Astrocyte of the cerebellum (primary cell): ENCODE data around the gene SIX6.

Experiments used
- DNase-seq: peaks from one replicate; pipeline ENCODE4 v3.0.0-alpha.2; 2011; ENCODE audit warnings: low read depth
- H3K4me3 ChIP-seq: 2 replicates; pipeline ENCODE4 v1.5.1; 2011; ENCODE audit warnings: mild to moderate bottlenecking, low read depth, low read length, moderate library complexity
- in situ Hi-C: cut with HindIII; loops from 2 replicates; pipeline ENCODE4 v1.10.0; 2017; ENCODE audit warnings: low sequenced_read_pairs
- TF ChIP-seq, protein P1 (sequence below): IDR thresholded peaks from 2 replicates; pipeline ENCODE4 v1.5.1; 2012; ENCODE audit warnings: low read length, low read depth, moderate library complexity, mild to moderate bottlenecking; ENCODE audit errors: missing control alignments

Gene SIX6

DNA sequence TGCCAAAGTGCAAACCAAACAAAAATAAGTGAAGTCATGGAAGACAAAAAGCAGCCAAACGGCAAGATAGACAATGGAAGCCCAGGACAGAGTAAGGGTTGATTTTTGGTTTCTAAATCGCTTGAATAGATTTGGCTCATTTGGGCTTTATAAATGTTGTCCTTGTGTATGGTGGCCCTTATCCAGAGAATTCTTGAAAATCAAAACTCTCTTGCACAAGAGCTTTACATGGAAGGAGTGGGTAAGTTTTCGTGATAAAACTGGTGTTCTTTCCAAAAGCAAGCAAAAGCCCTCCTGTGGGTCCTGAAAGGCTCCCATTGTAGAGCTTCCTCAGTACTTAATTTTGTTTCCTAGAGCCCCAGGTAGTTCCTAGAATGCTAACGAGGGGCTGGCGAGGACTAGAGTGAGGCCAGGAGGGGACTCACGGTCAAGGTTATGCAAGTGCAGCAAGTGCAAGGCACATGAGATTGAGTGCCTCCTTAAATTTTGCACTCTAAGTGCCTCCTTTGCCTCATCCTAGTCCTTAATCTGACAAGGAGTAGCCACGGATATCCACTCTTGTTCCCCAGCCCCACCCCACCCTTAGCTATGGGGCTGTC is 4.1 kb downstream of the SIX6 start:
- no peak for DNase-seq
- in situ Hi-C loops, result no loop called here
- no peak overlapping the region for H3K4me3 ChIP-seq
- TF ChIP-seq, protein P1, sequence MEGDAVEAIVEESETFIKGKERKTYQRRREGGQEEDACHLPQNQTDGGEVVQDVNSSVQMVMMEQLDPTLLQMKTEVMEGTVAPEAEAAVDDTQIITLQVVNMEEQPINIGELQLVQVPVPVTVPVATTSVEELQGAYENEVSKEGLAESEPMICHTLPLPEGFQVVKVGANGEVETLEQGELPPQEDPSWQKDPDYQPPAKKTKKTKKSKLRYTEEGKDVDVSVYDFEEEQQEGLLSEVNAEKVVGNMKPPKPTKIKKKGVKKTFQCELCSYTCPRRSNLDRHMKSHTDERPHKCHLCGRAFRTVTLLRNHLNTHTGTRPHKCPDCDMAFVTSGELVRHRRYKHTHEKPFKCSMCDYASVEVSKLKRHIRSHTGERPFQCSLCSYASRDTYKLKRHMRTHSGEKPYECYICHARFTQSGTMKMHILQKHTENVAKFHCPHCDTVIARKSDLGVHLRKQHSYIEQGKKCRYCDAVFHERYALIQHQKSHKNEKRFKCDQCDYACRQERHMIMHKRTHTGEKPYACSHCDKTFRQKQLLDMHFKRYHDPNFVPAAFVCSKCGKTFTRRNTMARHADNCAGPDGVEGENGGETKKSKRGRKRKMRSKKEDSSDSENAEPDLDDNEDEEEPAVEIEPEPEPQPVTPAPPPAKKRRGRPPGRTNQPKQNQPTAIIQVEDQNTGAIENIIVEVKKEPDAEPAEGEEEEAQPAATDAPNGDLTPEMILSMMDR, result no peak

DNA sequence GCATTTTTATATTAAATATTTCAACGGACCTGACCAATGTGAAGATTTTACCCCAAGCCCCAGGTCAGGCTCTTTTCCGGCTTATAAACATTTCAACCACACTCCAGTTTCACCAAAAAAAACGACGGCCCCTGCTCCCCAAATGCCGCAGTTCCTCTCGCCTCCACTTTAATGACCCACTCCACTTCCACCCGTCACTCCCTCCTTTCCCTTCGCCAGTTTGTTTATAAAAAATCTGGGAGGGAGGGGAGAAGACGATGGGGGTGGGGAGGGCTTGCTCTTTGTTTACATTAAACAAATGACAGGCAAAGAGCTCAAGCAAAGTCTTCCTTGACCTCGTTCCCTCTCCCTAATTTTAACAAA is 5.4 kb downstream of the SIX6 start:
- DNase-seq, result no peak
- TF ChIP-seq, protein P1, result no peak
- in situ Hi-C loops, result no loop called here
- peak overlapping the region; percentile 30 for H3K4me3 ChIP-seq

DNA sequence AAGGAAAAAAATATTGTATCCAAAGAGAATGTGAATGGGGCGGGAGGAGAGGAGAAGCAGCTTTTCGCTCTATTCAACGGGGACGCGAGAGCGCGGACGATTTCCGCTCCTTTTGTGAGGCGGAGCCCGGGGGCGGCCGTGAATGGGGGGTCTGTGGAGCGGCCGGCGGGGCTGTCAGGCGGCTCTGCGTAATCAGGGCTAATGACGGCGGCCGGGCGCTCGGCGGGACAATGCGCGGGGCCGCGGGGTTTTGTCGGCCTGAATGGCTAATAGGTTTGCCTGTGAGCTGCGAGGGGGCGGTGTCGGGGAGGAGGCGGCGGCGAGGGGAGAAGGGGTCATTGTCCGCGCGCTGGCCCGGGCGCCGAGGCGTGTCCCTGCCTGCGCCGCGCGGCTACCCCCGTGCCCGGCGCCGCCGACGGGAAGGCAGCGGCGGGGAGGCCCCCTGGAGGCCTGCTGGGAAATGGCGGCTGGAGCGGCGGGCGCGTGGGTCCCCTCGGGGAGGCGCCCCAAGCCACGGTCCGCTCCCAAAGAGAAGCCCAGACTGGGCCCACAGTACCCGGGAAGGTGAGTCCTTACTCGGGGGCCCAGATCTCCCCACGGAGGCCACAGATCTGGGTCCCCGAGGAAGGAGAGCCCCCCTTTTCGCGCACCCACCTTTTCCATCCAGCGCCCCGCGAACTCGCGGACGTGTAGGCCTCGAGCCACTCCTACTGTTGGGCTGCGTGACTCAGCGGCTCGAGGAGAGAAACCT is 6.0 kb downstream of the SIX6 start:
- H3K4me3 ChIP-seq, result peak overlapping the region; percentile 30
- no peak for DNase-seq
- in situ Hi-C loops, result no loop called here
- TF ChIP-seq, protein P1, result peak; percentile 28

DNA sequence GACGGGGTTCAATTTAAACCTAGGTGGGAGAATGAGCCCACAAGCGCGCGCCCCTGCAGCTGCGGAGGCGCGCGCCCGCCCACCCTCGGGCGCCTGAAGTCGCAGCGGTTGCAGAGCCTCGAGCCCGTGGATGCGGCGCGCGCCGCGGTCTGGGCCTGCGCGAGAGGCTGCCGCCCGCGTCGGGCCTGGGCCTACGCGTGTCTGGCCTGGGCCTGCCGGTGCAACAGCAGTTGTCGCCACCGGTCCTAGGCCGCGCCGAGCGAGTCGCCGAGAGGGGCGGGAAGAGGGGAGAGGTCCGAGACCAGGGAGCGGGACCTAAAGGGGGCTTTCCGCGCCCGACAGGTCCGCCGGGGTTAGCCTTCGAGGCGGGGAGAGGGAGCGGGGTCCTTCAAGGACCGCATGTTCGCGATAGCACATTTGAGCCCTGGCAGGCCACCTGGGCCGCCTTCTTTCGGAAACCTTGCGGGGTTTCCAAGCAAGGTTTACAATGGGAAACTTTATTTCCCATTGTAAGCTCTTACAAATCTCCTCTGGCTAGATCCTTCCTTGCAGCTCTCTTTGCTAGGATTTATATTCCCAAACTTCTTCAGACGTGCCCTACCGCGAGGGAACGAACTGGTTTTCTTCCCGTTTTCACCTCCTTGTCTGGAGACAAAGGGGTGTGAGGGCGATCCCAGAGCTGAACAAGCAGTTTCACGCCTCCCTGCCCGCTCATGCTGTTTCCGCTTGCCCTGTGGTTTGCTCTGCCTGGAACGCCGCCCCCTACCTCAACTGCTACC is 6.8 kb downstream of the SIX6 start:
- in situ Hi-C loops, result no loop called here
- TF ChIP-seq, protein P1, result no peak
- no peak for DNase-seq
- no peak overlapping the region for H3K4me3 ChIP-seq

DNA sequence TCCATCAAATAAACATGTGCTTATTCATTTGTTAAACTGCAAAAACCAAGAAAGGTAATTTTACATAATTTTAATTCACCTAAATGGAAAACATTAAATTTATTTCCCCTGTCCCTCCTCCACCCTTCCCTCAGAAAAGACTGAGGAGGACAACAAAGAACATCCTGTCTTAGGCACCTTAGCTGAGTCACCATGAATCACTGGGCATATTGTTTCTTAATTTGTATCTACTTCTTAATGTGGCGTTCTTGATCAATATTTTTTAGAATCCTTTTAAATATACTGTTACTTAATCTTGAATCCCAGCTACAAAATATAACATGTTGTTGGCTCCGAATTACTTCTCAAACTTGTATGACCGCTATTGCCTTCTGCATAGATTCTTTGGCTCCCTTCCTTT is 23.5 kb downstream of the SIX6 start:
- DNase-seq, result no peak
- no peak overlapping the region for H3K4me3 ChIP-seq
- in situ Hi-C loops, result no loop called here
- TF ChIP-seq, protein P1, result no peak

DNA sequence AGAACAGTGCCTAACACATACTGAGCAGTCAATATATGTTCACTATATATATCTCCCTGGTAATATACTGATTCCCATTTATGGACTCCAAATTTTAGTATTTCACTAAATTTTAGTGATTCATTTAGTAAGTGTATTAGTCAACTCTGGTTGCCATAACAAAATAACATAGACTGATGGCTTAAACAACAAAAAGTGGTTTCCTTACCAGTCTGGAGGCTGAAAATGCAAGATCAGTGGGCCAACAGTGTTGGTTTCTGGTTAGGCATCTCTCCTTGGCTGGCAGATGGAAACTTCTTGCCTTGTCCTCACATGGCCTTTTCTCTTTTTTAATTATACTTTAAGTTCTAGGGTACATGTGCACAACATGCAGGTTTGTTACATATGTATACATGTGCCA is 28.7 kb downstream of the SIX6 start:
- in situ Hi-C loops, result no loop called here
- no peak overlapping the region for H3K4me3 ChIP-seq
- TF ChIP-seq, protein P1, result no peak
- DNase-seq, result no peak
